ENCODE data around the gene BTBD9.

DNA sequence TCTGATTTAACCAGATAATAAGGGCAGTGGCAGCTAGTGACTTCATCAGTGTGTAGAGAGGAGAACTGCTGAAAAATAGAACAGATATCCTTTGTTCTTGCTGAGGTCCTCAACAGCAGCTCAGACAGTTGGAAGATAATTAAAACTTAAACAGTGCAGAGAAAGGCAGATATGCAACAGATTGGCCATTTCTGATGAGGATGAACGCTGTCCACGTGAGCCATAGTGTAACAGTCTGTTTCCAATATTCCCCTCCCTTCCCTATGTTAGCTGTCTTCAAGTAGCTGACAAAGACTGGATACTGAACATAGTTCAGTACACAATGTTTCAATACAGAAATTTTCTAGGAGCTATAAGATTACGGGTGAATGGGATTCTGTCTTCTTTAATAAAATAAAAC, 291.4 kb downstream of the BTBD9 start:
- TF ChIP-seq TCF7 (IDR thresholded peaks at IDR 0.05; ENCODE audit: low read depth), result no peak
- TF ChIP-seq, protein P1, sequence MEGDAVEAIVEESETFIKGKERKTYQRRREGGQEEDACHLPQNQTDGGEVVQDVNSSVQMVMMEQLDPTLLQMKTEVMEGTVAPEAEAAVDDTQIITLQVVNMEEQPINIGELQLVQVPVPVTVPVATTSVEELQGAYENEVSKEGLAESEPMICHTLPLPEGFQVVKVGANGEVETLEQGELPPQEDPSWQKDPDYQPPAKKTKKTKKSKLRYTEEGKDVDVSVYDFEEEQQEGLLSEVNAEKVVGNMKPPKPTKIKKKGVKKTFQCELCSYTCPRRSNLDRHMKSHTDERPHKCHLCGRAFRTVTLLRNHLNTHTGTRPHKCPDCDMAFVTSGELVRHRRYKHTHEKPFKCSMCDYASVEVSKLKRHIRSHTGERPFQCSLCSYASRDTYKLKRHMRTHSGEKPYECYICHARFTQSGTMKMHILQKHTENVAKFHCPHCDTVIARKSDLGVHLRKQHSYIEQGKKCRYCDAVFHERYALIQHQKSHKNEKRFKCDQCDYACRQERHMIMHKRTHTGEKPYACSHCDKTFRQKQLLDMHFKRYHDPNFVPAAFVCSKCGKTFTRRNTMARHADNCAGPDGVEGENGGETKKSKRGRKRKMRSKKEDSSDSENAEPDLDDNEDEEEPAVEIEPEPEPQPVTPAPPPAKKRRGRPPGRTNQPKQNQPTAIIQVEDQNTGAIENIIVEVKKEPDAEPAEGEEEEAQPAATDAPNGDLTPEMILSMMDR (CRISPR knock-in tag; IDR thresholded peaks at IDR 0.05), result no peak
